ENCODE data around the gene ACVR1B.

The ACVR1B gene

GRCh38 chr12:51942501-51943000 lies 8.9 kb upstream of the ACVR1B start:
- DNase-seq (ENCODE audit: low read depth in 2 of 2), result no peak

GRCh38 chr12:51943346-51943745 lies 8.2 kb upstream of the ACVR1B start:
- DNase-seq (ENCODE audit: low read depth in 2 of 2), result no peak

GRCh38 chr12:51944608-51945233 lies 6.8 kb upstream of the ACVR1B start:
- DNase-seq (ENCODE audit: low read depth in 2 of 2), result no peak

- DNase-seq (ENCODE audit: low read depth in 2 of 2), result no peak
These were observed 4.1 kb upstream of the ACVR1B start for GRCh38 chr12:51947246-51947996.

- no peak for DNase-seq (ENCODE audit: low read depth in 2 of 2)
These were observed 3.4 kb upstream of the ACVR1B start for GRCh38 chr12:51948066-51948465.

- DNase-seq (ENCODE audit: low read depth in 2 of 2), result no peak
These were observed 2.0 kb upstream of the ACVR1B start for GRCh38 chr12:51949342-51950030.

GRCh38 chr12:51950682-51951198 lies 759 bp upstream of the ACVR1B start:
- DNase-seq (ENCODE audit: low read depth in 2 of 2), result no peak

- DNase-seq (ENCODE audit: low read depth in 2 of 2), result no peak
These were observed 584 bp downstream of the ACVR1B start for GRCh38 chr12:51951843-51952722.

GRCh38 chr12:51953089-51953488 lies 1.6 kb downstream of the ACVR1B start:
- DNase-seq (ENCODE audit: low read depth in 2 of 2), result no peak

- DNase-seq (ENCODE audit: low read depth in 2 of 2), result no peak
These were observed 2.4 kb downstream of the ACVR1B start for GRCh38 chr12:51953864-51954263.

- no peak for DNase-seq (ENCODE audit: low read depth in 2 of 2)
These were observed 3.3 kb downstream of the ACVR1B start for GRCh38 chr12:51954561-51955361.

- no peak for DNase-seq (ENCODE audit: low read depth in 2 of 2)
These were observed 4.2 kb downstream of the ACVR1B start for GRCh38 chr12:51955702-51956101.

- no peak for DNase-seq (ENCODE audit: low read depth in 2 of 2)
These were observed 7.0 kb downstream of the ACVR1B start for GRCh38 chr12:51958542-51958941.

GRCh38 chr12:51959211-51959610 lies 7.7 kb downstream of the ACVR1B start:
- no peak for DNase-seq (ENCODE audit: low read depth in 2 of 2)

- no peak for DNase-seq (ENCODE audit: low read depth in 2 of 2)
These were observed 8.4 kb downstream of the ACVR1B start for GRCh38 chr12:51959921-51960320.

GRCh38 chr12:51960488-51960887 lies 9.0 kb downstream of the ACVR1B start:
- DNase-seq (ENCODE audit: low read depth in 2 of 2), result no peak

GRCh38 chr12:51960890-51961289 lies 9.4 kb downstream of the ACVR1B start:
- DNase-seq (ENCODE audit: low read depth in 2 of 2), result no peak

- no peak for DNase-seq (ENCODE audit: low read depth in 2 of 2)
These were observed 10.3 kb downstream of the ACVR1B start for GRCh38 chr12:51961834-51962233.

GRCh38 chr12:51962737-51963136 lies 11.2 kb downstream of the ACVR1B start:
- no peak for DNase-seq (ENCODE audit: low read depth in 2 of 2)

GRCh38 chr12:51963477-51963876 lies 12.0 kb downstream of the ACVR1B start:
- no peak for DNase-seq (ENCODE audit: low read depth in 2 of 2)

- no peak for DNase-seq (ENCODE audit: low read depth in 2 of 2)
These were observed 18.1 kb downstream of the ACVR1B start for GRCh38 chr12:51969643-51970042.
